Hematopoietic multipotent progenitor cell treated with erythropoietin and hydrocortisone succinate and interleukin-3 and kit ligand, for 4 days (in vitro differentiated cells): ENCODE results near the gene PLSCR1.
"Not testable (repeated sequence)": the region's sequence is repeated elsewhere in the genome, so short reads cannot be mapped to it uniquely, and the experiment has no call there.

ENCODE experiments used
- DNase-seq: peaks from one replicate; pipeline ENCODE4 v3.0.0-alpha.2; 2015

PLSCR1 gene

DNA sequence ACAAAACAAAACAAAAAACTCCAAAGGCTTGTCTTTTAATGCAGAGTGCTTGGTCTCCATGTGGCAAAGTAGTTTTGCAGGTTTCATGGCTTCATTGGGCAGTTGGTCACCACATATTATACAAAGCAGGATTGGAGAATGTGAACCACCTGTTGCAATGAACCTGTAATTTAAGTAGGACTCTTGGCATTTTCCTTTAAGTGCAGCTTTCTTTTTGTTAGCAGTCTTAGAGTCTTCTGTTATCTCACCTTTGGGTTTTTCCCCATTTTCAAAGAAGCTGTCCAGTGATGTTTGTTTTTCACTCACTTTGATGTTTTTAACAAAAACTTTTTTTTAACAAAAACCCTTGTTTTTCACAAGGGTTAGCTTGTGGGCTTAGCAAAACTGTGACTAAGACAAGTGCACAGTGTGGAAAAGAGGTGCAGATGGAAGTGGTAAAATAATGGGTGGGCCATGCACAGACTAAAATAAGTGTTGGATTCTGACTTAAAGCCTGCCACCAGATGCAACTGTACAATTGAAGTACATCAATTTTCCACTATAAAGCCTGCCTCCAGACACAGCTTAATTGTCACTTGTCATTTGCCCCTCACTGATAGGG is 2.9 kb upstream of the PLSCR1 start:
- DNase-seq = no peak

DNA sequence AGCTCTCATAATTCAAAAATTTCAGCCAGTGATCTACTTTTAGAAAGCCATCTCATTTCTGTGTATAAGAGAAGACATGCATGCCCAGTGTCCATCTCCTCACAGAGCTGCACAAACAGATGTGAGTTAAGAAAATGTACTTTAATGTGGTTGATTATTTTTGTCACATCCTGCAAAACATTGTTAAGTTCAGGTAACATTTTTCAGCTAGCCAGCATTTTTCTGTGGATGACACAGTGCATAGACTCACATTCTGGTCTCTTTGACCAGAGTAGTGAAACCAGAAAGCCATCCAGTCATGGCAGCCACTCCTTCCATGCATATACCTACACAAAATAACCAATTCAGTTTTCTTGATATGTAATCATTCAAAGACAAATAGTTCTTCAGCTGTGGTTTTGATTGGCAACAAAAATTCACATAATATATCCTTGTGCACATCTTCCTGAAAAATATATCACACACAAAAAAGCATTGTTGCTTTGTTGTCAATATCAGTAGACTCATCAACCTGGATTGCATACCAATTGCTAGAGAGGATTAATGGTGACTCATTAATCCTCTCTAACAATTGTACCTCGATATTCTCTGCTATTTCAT is 2.1 kb upstream of the PLSCR1 start:
- DNase-seq = no peak

DNA sequence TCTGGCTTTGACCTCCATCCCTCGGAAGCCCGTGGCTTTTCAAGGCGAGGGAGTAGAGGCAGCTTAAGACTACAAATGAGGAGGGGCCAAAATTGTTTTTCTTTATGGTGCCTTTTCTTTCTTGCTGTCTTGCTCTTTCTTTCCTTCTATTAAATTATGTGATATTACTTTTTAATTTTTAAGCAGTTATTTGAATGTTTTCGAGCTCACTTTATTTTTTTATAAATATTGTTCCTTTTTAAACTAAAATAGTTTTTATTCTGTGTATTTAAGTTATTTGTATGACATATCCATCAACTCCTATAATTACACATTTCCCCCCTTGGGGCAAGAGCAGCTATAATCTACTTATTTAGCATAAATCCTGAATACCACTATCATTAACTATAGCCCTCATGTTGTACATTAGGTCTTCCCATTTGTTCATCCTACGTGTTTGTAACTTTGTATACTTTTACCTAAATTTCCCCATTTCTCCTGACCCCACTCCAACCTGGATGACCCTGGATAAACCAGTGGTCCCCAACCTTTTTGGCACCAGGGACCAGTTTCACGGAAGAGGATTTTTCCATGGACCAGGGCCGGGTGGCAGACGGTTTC is 622 bp upstream of the PLSCR1 start:
- DNase-seq = no peak

DNA sequence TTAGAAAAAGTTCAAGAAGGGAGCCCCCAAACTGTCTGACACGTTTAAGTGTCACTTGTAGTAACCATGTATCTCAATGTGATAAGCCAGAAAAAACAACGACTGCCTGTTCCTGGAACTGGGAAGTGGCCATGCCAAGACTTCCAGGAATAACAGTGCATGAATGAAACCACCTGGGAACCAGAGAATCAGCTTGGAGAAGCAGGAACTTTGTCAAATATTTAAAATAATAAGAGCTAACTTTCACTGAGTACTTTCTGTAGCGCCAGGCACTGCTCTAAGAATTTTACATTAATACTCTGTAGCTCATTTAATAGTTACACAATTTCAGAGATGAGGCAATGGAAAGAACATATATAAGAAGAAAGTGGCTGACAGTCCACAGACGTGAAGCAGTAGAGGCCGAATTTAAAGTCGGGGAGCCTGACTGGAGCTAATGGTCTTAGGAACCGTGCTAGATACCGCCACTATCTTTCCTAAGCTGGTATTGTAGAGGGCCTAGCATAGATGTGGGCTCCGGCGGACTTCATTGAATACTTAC is 876 bp downstream of the PLSCR1 start:
- DNase-seq = peak; percentile 51

DNA sequence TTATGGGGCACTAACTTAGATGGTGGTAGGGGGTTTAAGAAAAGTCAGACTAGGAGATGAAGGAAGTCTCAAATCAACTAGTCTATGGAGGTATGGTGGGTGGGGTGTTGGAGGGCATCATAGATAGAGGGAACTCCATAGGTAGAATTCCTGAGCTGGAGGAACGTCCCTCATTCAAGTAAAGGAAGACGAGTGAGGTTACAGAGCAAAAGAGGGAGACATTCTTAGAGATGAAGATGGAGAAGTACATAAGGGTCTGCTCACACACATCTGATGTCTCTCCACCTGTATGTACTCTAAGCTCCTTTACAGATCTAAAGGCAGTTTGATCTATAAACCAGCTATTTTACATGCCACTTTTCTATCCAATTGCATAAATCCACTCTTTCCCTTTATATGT is 1.4 kb downstream of the PLSCR1 start:
- DNase-seq = no peak

DNA sequence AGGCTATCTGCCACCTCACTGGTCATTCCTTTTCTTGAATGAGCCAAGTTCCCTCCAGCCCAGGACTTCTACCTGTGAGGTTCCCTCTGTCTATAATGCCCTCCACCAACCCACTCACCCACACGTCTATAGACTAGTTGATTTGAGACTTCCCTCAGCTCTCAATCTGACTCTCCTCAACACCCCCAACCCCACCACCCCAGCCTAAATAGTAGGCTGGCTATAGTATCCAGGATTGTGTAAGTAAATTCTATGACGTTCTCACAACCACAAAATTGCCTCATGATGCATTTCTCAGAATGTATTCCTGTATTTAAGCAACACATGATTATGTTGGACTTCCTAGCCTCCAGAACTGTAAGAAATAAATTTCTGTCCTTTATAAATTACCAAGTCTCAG is 2.2 kb downstream of the PLSCR1 start:
- peak; percentile 63 for DNase-seq

DNA sequence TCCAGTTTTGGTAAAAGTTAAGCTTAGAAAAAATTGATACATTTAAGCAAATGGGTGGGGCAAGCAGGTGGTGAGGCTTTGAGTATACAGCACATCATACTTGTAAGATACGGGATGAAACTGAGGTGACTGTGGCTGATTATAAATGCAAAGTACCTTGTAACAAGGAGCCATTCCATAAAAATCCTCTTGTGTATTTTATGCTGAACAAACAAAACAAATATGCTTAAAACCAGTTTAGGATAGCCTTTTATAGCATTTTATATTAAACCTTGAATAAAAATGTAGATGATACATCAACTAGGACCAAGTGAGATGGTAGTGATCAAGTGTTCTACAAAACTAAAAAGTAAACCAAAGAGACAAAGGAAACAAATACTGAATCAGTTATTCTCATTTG is 3.4 kb downstream of the PLSCR1 start:
- DNase-seq = no peak

DNA sequence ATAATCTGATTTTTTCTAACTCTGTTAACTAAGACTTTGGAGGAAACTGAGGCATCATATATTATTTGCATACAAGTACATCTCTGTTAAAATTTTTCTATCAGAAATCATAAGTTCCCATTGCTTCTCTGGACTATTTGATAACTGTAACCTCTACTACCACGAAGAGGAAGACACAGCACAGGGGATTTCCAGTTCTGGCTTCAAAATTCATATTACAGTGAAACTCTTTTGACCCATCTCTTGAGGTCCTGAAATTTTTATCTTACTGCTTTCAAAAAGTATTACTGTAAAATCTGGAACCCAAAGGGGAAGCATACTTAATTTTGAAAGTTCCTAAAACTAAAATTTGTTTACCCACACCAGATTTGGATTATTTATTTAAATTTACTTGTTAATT is 4.2 kb downstream of the PLSCR1 start:
- no peak for DNase-seq

DNA sequence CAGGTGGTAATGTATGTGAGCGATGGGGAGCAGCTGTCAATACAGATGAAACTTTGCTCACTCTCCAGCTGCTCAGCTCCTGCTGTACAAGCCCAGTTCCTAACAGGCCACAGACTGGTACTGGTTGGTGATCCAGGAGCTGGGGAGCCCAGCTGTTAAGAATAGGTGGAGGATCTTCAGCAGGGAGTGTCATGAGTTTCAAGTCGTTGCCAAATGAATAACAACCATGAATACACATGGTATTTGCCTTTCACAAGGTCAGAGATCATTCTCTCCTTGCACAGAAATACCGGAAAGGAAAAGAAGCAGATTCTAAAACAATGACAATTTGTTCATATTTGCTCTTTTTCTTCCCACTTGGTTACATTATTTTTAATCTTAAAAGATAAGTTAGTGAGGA is 5.1 kb downstream of the PLSCR1 start:
- DNase-seq = no peak

DNA sequence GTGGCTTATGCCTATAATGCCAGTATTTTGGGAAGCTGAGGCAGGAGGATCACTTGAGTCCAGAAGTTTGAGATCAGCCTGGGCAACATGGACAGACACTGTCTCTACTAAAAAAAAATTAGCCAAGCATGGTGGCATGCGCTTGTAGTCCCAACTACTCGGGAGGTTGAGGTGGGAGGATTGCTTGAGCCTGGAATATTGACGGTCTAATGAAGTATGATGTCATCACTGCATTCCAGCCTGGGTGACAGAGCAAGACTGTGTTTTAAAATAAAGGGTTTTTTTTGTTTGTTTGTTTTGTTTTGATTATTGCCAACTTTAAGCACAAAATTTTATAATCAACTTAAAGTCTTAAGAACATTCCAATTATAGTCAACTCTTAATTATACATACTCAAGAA is 6.8 kb downstream of the PLSCR1 start:
- no peak for DNase-seq

DNA sequence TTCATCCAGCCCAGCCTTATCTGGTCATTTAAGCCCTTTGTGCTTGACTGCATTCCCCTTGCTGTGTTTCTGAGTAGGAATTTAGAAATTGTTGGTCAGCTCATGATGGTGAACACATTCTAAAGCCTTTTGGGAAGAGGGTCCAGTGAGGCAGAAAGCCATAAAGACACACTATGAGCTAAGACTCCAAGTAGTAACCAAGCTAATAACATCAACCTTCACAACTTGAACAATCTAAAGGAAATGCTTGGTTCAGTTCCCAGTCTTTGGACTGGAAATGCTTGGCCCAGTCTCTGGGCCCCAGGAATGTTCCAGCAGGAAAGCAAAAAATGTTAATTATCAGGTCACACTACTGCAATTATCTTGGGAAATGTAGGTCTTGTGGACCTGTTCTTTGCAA is 7.7 kb downstream of the PLSCR1 start:
- no peak for DNase-seq

DNA sequence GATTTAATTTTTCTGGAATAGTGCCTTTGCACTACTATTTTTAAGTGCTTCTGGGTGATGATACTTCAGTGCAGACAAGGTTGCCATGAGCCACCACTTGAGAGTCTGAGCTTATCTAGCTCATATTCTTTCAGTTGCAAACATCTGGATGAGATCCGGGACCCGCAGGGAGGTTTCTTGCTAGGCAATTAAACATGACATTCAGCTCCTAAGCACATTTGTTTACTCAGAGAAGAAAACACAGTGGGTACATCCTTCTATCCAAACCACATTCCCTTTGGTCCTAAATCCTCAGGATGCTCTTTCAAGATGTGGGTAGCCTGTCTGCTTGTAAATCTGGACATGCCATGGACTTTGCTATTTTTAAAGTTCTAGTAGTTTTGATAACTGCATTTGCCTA is 12.0 kb downstream of the PLSCR1 start:
- no peak for DNase-seq

DNA sequence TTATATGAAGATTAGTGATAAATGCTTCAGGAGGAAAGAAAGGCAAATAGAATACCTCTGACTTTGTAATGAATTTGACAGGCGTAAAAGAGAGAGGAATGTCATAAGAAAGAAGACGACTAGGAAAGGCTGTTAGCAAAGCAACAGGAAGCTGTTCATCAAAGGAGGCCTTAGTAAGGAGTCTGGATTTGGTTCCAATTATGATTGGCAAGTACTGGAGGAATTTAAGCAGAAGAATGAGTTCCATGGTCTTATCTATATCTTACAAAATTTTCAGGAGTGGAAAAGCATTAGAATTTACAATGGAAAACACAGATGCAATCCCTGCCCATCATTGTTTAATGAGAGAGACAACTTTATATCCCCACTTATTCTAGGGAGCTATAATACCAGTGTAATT is 13.8 kb downstream of the PLSCR1 start:
- no peak for DNase-seq

DNA sequence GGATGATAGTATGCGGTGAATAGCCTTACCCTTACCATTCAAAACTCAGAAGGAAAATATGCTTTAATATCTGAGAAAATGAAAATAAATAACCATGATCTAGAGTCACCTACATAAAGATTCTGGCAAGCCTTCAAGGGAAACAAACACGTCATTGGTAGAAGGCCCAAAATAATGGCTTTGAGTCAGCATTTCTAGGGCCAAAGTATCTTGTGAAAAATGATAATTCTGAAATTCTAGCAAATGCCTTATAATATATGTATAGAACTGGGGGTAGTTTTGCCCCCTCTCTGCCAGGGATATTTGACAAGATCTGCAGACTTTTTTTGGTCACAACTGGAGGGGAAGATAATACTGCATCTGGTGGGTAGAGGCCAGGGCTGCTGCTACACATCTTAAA is 15.4 kb downstream of the PLSCR1 start:
- DNase-seq = peak; percentile 59

DNA sequence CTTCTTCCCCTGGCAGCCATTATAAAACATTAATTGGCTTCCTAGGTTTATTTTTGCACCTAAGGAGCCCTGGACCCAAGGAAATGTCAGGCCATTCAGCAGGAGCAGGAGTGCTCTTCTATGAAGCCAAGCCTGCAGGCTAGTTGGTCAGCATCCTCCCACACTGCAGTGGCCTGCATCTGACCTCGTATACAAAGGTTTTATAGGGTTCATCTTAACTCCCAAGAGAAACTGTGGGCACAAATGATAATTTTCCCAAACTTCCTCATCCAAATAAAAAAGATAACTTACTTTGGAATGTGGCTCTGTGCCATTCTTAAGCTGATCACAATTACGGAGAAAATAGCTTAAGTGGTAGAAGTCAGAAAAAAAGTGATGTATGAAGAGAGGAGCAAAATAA is 19.4 kb downstream of the PLSCR1 start:
- DNase-seq = no peak

DNA sequence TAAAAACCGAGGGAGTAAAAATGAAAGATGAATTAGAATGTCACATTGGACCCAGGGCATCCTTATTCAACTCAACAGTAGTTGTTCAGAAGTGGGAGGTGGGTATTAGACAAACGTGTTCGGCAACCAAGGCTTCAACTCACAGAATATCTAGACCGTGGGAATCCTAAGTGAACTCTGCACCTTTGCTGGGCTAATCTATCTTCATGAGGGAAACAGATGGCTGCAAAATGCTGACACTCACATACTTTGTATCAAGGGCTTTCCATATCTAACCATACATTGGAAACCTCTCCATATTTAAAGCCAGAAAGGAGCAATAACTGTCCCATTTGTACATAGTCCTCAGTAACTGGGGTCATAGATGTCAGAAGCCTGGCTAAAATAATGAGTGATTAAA is 20.9 kb downstream of the PLSCR1 start:
- DNase-seq = no peak

DNA sequence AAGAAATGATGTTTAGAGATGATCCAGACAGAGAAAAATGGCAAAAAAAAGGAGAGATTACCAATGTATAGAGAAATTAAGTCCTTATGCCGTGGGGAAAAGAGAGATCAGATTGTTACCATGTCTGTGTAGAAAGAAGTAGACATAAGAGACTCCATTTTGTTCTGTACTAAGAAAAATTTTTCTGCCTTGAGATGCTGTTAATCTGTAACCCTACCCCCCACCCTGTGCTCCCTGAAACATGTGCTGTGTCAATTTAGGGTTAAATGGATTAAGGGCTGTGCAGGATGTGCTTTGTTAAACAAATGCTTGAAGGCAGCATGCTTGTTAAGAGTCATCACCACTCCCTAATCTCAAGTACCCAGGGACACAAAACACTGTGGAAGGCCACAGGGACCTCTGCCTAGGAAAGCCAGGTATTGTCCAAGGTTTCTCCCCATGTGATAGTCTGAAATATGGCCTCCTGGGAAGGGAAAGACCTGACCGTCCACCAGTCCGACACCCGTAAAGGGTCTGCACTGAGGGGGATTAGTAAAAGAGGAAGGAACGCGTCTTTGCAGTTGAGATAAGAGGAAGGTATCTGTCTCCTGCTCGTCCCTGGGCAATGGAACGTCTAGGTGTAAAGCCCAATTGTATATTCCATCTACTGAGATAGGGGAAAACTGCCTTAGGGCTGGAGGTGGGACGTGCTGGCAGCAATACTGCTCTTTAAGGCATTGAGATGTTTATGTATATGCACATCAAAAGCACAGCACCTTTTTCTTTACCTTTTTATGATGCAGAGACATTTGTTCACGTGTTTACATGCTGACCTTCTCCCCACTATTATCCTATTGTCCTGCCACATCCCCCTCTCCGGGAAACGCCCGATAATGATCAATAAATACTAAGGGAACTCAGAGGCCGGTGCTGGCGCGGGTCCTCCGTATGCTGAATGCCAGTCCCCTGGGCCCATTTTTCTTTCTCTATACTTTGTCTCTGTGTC is 21.9 kb downstream of the PLSCR1 start:
- not testable (repeated sequence) for DNase-seq

DNA sequence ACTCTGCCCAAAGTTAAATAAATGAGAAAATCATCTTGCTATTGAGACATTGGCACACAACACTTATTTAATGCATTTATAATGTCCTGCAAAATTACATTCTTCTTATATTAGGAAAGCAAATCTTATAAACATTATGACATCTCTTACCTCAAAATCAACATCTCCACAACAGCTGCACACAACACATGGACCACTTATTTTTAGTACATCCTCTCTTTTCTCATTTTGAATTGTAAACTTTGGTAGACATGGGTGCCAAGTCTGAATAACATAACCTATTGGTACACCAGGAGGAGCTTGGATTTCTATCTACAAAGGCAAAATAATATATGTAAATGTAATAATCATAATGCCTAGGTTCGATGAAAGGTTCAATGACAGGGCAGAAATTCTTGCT is 23.0 kb downstream of the PLSCR1 start:
- no peak for DNase-seq

DNA sequence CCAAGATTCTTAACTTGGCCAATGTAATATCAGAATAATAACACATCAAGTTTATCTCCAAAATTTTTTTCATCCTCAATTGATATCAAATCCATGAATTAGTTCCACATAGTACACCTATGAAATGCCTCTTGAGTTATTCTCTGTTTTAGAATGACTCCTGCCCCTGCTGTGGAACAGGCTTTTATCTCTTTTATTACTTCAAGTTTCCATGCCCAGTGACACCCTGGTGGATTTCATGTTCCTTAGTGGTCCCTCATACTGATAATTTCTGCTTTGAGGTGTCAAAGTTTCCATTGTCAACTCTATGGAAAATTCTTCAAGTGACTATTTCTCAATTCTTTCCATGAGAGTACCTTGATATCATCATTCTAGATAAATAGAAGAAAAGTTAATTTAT is 24.6 kb downstream of the PLSCR1 start:
- DNase-seq = no peak

DNA sequence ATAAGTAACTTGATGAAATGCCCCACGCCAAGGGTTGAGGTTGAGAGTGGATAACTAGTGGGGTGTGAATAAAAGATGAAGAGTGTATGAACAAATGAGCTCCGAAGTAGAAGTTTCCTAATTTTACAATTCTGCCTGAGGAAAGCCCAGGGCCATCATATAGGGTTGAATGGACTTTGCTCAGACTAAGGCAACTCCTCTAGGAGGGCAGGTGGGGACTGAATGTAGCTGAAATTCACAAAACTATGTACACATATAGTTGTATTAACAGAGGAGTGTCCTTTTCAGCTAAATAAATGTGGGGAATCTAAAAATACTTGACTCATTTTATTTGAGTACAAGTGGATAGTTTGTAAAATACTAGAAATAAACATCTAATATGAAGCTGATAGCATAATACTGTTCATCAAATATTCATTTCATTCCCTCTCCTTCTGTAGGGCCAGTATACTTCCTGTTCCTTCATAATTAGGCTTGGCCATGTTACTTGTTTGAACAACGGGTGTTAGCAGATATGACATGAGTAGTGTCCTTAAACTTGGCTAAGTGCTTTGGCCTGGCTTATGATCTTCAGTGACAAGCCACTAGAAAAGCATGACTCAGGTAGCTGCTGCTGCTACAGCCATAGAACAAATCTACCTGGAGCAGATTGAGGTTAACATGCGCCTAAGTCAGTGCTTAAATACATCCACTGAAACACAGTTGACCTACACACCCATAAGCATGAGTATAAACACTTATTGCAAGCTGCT is 26.5 kb downstream of the PLSCR1 start:
- DNase-seq = no peak

DNA sequence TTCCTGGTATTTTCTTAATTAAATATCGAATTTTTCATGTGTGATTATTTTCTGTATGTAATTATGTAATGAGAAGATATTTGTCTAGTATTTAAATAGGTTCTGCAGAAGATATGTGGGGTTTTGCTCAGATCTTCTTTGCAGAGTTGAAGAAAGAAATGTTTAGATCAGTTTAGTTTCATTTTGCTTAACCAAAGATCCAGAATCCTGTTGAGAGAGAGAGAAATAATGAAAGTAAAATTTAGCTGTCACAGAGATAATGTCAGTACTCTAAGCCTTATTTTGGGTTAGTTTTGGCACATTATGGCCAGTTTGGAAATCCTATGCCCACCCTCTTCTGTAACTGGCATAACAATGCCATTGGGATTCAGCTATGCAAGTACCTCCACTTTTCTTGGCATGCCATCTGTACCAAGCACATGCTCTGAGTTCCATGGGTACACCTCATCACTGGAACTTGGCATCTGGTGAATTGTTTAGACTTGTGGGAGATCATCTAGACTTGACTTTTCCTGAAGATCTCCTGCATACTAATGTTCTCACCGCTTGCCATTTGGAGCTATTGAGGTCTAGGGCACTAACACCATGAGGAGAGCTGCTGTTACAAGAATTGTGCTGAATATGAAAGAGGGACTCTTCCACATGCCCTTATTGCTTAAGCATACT is 30.9 kb downstream of the PLSCR1 start:
- DNase-seq = no peak
